Right atrium auricular region (tissue), 2 donors: ENCODE results near the gene GGNBP2. TPM values are rescaled to one million over a fixed set of nuclear protein-coding genes. Genes with fewer than 3 reads are reported as not detected.

Source experiments
- DNase-seq: peaks from one replicate; pipeline ENCODE4 v3.0.0-alpha.2; 2019; ENCODE audit warnings: low spot score
- H3K27ac ChIP-seq, 2 donors: fragments of 200-600 bp; sonication (generic); 1 replicate in 1 of 2; 2 replicates in 1 of 2; pipeline ENCODE4 v1.5.1; 2016 to 2019
- H3K27me3 ChIP-seq, 2 donors: fragments of 200-600 bp; sonication (generic); one replicate each; pipeline versions ENCODE4 v1.5.1 to v1.6.0; 2017 to 2019
- H3K36me3 ChIP-seq: fragments of 200-600 bp; sonication (generic); one replicate; pipeline ENCODE4 v1.5.1; 2016
- H3K4me1 ChIP-seq, 2 donors: fragments of 200-600 bp; sonication (generic); one replicate each; pipeline versions ENCODE4 v1.5.1 to v1.6.0; 2017 to 2019
- H3K4me3 ChIP-seq, 2 donors: fragments of 200-600 bp; sonication (generic); 1 replicate in 1 of 2; 2 replicates in 1 of 2; pipeline ENCODE4 v1.5.1; 2017 to 2019; ENCODE audit warnings: mild to moderate bottlenecking in 1 of 2, moderate library complexity in 1 of 2
- H3K9me3 ChIP-seq, 2 donors: fragments of 200-600 bp; sonication (generic); one replicate each; pipeline ENCODE4 v1.5.1; 2019
- CTCF ChIP-seq, 2 donors: fragments of 200-600 bp; sonication (generic); IDR thresholded peaks; one replicate each; pipeline ENCODE4 v1.5.1; 2019; ENCODE audit warnings: antibody characterized with exemption in 2 of 2
- total RNA-seq, 2 donors: library from RNA; depleted of rRNA; stranded (reverse); fragments of >200 nt; gene quantifications; one replicate each; pipeline ENCODE4 v1.1.0, GENCODE V29; 2016

GGNBP2 gene
- total RNA-seq, 2 donors from 2014 or later: 26.7 to 30.1 TPM

GRCh38 chr17:36623281-36623680 lies 78.6 kb downstream of the GGNBP2 start:
- no peaks in the 10 kb centered on the region for H3K27me3 ChIP-seq
- H3K4me1 ChIP-seq: no peaks in the 10 kb centered on the region
- H3K9me3 ChIP-seq: no peaks in the 10 kb centered on the region
- no peak for TF ChIP-seq CTCF (IDR thresholded peaks at IDR 0.05)
- DNase-seq: no peak
- H3K27ac ChIP-seq: no peak overlapping the region
- no peak overlapping the region for H3K4me3 ChIP-seq
- H3K36me3 ChIP-seq: no peaks in the 10 kb centered on the region

GRCh38 chr17:36625188-36625587 lies 80.5 kb downstream of the GGNBP2 start:
- H3K4me1 ChIP-seq: peaks cover 0 to 6% of the 10 kb centered on the region in 2 donors
- H3K27ac ChIP-seq: no peak overlapping the region
- H3K27me3 ChIP-seq: no peaks in the 10 kb centered on the region
- DNase-seq: no peak
- H3K4me3 ChIP-seq: no peak overlapping the region
- no peak for TF ChIP-seq CTCF (IDR thresholded peaks at IDR 0.05)
- H3K9me3 ChIP-seq: no peaks in the 10 kb centered on the region
- no peaks in the 10 kb centered on the region for H3K36me3 ChIP-seq

GRCh38 chr17:36627101-36627500 lies 82.4 kb downstream of the GGNBP2 start:
- DNase-seq: no peak
- no peak for TF ChIP-seq CTCF (IDR thresholded peaks at IDR 0.05)

GRCh38 chr17:36628576-36628975 lies 83.9 kb downstream of the GGNBP2 start:
- H3K36me3 ChIP-seq: no peaks in the 10 kb centered on the region
- no peak overlapping the region for H3K27ac ChIP-seq
- TF ChIP-seq CTCF (IDR thresholded peaks at IDR 0.05): no peak
- no peak overlapping the region for H3K4me3 ChIP-seq
- DNase-seq: no peak
- H3K27me3 ChIP-seq: no peaks in the 10 kb centered on the region
- no peaks in the 10 kb centered on the region for H3K9me3 ChIP-seq
- peaks cover 0 to 6% of the 10 kb centered on the region in 2 donors for H3K4me1 ChIP-seq

More at GRCh38 chr17:36627101-36627500, 82.4 kb downstream of the GGNBP2 start:
- H3K27ac ChIP-seq: no peak overlapping the region
- H3K4me3 ChIP-seq: no peak overlapping the region
- no peaks in the 10 kb centered on the region for H3K27me3 ChIP-seq
- no peaks in the 10 kb centered on the region for H3K9me3 ChIP-seq
- H3K36me3 ChIP-seq: no peaks in the 10 kb centered on the region
- peaks cover 0 to 6% of the 10 kb centered on the region in 2 donors for H3K4me1 ChIP-seq

GRCh38 chr17:36629252-36629847 lies 84.6 kb downstream of the GGNBP2 start:
- Histone ChIP-seq H3K4me3 (no peak overlapping the region), H3K36me3 (no peaks in the 10 kb centered on the region), H3K27ac (no peak overlapping the region), H3K4me1 (peaks cover 0 to 6% of the 10 kb centered on the region in 2 donors), H3K27me3 (no peaks in the 10 kb centered on the region), H3K9me3 (no peaks in the 10 kb centered on the region)
- DNase-seq: peak; percentile 86
- TF ChIP-seq CTCF (IDR thresholded peaks at IDR 0.05): peak; percentile 99

- no peaks in the 10 kb centered on the region for H3K27me3 ChIP-seq
- TF ChIP-seq CTCF (IDR thresholded peaks at IDR 0.05): no peak
- H3K4me3 ChIP-seq: no peak overlapping the region
These were observed 85.3 kb downstream of the GGNBP2 start for GRCh38 chr17:36629970-36630502.

More at GRCh38 chr17:36629970-36630502, 85.3 kb downstream of the GGNBP2 start:
- Histone ChIP-seq H3K36me3 (no peaks in the 10 kb centered on the region), H3K4me1 (peaks cover 0 to 6% of the 10 kb centered on the region in 2 donors), H3K27ac (no peak overlapping the region), H3K9me3 (no peaks in the 10 kb centered on the region)
- no peak for DNase-seq
